CD4-positive, alpha-beta T cell treated with Interleukin-4 for 4 hours (primary cell): ENCODE measurements around the gene PARP14.
"Not testable (repeated sequence)": the region's sequence is repeated elsewhere in the genome, so short reads cannot be mapped to it uniquely, and the experiment has no call there.

Source experiments
- DNase-seq: peaks from one replicate; pipeline ENCODE4 v3.0.0-alpha.2; 2020

PARP14 gene

GRCh38 chr3:122679085-122679881 lies 1.4 kb upstream of the PARP14 start:
- peak; percentile 85 for DNase-seq

GRCh38 chr3:122679882-122680474 lies 661 bp upstream of the PARP14 start:
- DNase-seq = no peak

DNA sequence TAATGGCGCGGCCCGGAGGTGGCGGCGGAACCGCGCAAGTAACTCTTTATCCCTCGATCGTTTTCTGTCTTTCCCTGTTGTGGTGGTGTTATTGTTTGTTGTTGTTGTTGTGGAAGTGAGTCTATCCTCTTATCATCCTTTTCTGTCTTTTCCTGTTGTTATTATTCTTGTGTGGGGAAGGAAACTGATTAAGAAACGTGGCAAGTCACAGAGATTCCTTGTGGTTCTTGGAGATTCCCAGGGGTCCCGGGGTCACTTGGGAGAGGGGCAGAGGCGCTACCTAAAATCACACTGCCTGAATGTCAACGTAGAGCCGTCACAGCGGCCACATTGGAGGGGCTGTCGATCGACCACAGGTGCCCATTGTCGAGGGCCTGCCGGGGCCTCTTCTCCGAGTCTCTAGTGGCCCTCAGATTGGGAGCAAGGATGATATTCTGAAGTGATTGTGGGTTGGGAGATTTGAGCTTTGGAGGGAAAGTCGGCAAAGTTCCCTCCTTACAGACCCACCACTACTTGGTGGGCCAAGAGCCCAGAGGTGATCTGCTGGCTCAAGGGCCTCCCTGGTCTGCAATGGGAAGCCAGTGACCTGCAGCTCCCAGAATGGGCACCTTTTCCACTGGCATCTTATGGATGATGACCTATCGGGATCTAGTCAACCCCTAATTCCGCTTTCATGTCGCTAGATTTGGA lies 790 bp downstream of the PARP14 start:
- no peak for DNase-seq

DNA sequence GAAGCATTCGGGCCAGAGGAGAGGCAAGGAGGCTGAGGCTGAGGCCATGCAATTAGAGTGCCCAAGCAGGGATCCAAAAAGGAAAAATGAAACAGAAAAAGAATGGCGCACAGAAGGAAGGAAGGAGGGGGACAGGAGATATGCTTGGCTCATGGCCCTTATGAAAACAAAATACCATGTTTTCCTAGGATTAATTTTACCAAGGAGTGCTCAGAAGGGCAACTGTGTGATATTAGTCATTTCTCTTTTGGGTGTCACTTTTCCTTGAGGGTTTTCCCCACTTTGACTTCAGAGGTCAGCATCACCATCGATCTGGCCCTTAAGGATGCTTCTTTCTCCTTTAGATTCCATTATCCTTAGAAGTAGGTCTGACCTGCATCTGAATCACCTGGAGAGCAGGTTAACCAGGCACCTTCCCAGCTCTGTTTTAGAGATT lies 1.4 kb downstream of the PARP14 start:
- DNase-seq = no peak

- peak; percentile 29 for DNase-seq
Observed at GRCh38 chr3:122682778-122683411, 2.3 kb downstream of the PARP14 start.

DNA sequence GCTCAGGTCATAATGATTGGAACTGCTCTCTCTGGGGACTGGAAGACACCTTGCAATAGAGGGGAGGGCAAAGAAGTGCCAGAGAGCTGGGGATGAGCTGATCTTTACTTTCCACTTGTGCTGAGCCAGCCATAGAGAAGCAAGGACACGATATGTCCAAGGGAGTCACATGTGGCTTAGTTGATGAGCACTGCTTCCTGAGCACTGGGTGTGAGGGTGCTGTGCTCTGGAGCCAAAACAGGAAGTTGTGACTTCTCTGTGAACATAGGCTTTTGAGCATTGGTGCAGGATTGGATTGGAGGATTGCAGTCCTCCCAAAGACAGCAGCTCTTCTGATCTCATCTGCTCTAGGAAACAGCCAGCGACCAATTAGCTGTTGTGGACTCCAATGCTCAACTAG lies 6.7 kb downstream of the PARP14 start:
- DNase-seq = no peak

GRCh38 chr3:122688996-122689395 lies 8.4 kb downstream of the PARP14 start:
- DNase-seq = no peak

- DNase-seq = no peak
Observed at GRCh38 chr3:122689587-122689986, 8.9 kb downstream of the PARP14 start.

GRCh38 chr3:122690096-122690495 lies 9.5 kb downstream of the PARP14 start:
- no peak for DNase-seq

- DNase-seq = no peak
Observed at GRCh38 chr3:122691195-122691594, 10.6 kb downstream of the PARP14 start.

DNA sequence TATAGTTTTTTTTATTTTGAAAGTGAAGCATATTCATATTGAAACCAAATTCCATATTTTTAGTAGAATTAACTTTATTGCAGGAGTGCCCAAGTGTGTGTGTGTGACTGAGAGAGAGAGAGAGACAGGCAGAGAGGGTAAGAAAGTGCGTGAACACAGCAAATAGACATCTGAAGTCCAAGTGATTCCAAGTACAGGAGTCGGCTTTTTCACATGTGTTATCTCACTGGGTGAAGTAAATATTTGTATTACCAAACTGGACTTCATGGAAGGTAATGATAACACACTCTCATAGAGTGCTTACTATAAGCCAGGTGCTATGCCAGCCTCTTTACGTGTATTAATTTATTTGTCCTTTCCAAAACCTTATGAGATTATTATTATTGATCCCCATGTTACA lies 12.0 kb downstream of the PARP14 start:
- no peak for DNase-seq

DNA sequence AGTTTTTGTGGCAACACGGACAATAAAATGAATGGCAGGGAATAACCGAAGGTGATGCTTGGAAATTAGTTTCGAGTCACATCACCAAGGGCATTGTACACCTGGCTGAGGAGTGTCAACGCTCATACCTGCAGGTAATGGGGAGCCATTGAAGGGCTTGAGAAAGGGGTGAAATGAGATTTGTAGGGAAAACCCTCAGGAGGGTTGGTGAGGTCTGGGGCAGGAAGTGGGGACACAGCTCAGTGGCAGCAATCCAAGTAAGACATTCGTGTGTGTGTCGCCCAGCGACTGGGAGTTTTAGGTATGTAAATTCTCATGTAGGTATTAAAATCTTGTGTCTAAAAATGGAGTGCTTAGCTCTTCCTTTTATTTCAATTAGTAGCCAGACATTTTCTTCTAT lies 14.3 kb downstream of the PARP14 start:
- no peak for DNase-seq

DNA sequence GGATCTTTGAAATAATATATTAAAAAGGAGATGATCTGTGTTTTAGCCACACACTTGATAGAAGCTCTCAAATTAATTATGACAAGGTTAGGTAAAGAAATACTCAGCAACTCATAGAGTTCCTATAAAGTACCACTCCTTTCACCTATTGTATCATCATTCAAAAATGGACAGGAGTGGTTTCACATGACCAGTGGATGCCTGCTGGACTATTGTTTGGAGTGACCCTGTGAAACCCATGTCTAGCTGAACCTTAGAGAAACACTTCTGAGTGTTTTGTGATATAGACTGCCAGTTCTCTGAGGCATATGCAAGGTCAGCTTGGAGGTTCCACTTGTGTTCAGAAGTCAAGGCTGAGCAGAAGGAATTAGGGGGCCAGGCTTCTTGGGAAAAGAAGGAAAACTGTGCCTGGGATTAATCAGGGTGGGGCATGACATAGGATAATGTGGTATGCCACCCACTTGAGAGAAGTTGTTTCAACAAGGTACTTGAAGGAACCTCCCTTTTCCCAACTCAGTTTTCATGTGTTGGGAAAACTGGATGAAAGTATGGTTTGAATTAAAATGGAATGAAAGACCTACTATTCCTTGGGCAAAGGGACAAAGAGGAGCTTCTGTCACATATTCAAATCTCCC lies 15.4 kb downstream of the PARP14 start:
- no peak for DNase-seq

DNA sequence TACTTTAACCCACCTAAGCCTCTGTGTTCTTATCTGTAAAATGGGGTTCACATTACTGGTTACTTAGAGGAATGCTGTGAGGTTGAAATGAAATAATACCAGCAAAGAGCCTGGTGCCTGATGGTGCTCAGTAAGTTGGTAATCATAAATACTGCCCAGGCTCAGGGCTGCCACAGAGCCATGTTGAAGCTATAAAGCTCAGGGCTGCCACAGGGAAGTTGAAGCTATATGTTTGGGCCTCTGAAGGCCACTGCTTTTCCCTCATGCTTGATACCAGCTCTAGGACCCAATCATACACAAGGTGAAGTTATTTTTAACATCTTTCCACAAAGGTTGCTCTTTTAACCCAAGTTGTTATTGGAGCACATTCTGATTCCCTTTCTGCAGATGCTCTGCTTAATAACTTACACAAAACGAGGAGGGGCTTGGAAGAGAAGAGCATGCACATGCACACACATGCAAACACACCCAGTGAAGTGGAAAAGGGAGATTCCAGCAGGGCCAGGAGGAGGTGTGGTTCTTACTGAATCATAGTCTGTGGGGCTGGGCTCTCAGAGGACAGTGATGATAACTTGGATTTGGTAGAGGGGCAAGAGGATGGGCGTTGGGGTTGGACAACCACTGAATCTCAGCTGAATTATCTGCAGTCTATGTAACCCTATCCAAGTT lies 17.4 kb downstream of the PARP14 start:
- no peak for DNase-seq

- no peak for DNase-seq
Observed at GRCh38 chr3:122700193-122700592, 19.6 kb downstream of the PARP14 start.

- no peak for DNase-seq
Observed at GRCh38 chr3:122705379-122705778, 24.7 kb downstream of the PARP14 start.

- not testable (repeated sequence) for DNase-seq
Observed at GRCh38 chr3:122710616-122711251, 30.1 kb downstream of the PARP14 start.

DNA sequence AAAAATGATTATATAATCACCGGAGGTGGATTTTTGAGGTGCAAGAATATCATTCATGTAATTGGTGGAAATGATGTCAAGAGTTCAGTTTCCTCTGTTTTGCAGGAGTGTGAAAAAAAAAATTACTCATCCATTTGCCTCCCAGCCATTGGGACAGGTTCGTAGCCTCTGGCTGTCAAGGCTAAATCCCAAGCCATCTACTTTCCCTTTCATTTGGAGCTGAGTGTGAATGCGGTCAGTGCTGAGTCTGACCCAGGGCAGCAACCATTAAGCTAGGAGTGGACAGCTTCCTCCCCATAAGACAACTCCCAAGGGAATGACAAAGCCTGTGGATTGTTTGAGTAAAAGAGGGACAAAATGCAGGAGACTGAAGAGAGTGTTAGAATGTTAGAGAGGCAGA lies 33.6 kb downstream of the PARP14 start:
- no peak for DNase-seq

GRCh38 chr3:122716667-122717066 lies 36.0 kb downstream of the PARP14 start:
- DNase-seq = no peak

GRCh38 chr3:122719273-122719921 lies 38.8 kb downstream of the PARP14 start:
- no peak for DNase-seq

DNA sequence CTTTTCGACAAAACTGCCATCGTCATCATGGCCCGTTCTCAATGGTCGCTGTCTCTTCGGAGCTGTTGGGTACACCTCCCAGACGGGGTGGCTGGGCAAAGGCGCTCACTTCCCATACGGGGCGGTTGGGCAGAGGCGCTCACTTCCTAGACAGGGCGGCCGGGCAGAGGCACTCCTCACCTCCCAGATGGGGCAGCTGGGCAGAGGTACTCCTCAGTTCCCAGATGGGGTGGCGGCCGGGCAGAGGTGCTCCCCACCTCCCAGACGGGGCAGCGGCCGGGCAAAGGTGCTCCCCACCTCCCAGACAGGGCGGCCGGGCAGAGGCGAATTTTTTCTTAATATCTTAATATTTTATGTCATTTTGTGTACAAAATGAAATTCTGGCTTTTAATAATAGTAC lies 44.5 kb downstream of the PARP14 start:
- DNase-seq = no peak
